Epithelial cell of proximal tubule (primary cell): ENCODE measurements around the gene ANXA5. TPM values are rescaled to one million over a fixed set of nuclear protein-coding genes. Genes with fewer than 3 reads are reported as not detected.
"Not testable (repeated sequence)": the region's sequence is repeated elsewhere in the genome, so short reads cannot be mapped to it uniquely, and the experiment has no call there.

Experiments
- DNase-seq: peaks from one replicate; pipeline ENCODE4 v3.0.0-alpha.2; 2011; ENCODE audit warnings: low read depth
- H3K4me3 ChIP-seq: 2 replicates; pipeline ENCODE4 v1.5.1; 2011; ENCODE audit warnings: low read depth, mild to moderate bottlenecking, low read length
- CTCF ChIP-seq: conservative IDR thresholded peaks from 2 replicates; pipeline ENCODE4 v1.5.1; 2012; ENCODE audit warnings: low read depth, mild to moderate bottlenecking, low read length
- total RNA-seq: library from RNA; depleted of rRNA; stranded (reverse); fragments of >200 nt; gene quantifications from 2 replicates; pipeline ENCODE4 v1.2.3, GENCODE V29; 2015

Gene ANXA5
- total RNA-seq, 1 donor from 2014 or later = 308 TPM

DNA sequence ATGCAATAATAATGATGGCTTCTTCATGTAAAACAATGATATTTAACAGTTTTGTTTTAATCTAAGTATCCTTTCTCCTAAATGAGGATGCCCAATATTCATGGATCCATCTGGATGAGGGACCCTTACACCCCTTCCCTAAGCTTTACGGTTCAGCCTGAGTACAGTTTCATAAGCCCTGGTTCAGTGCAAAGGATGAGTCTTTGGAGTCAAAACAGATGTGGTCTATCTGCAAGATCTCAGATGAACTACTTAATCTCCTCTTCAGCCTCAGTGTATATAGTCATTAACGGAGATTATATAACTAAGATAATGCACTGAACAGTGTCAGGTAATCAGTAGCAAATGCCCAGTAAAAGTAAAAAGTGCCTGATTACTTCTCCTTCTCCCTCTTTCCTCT lies 22.1 kb downstream of the ANXA5 start:
- no peak for TF ChIP-seq CTCF
- no peak for DNase-seq
- no peak overlapping the region for H3K4me3 ChIP-seq

GRCh38 chr4:121674191-121674590 lies 22.6 kb downstream of the ANXA5 start:
- no peak overlapping the region for H3K4me3 ChIP-seq
- no peak for DNase-seq
- TF ChIP-seq CTCF = no peak

- DNase-seq = no peak
- no peak for TF ChIP-seq CTCF
- no peak overlapping the region for H3K4me3 ChIP-seq
Measured at GRCh38 chr4:121669163-121669550, 27.6 kb downstream of the ANXA5 start.

DNA sequence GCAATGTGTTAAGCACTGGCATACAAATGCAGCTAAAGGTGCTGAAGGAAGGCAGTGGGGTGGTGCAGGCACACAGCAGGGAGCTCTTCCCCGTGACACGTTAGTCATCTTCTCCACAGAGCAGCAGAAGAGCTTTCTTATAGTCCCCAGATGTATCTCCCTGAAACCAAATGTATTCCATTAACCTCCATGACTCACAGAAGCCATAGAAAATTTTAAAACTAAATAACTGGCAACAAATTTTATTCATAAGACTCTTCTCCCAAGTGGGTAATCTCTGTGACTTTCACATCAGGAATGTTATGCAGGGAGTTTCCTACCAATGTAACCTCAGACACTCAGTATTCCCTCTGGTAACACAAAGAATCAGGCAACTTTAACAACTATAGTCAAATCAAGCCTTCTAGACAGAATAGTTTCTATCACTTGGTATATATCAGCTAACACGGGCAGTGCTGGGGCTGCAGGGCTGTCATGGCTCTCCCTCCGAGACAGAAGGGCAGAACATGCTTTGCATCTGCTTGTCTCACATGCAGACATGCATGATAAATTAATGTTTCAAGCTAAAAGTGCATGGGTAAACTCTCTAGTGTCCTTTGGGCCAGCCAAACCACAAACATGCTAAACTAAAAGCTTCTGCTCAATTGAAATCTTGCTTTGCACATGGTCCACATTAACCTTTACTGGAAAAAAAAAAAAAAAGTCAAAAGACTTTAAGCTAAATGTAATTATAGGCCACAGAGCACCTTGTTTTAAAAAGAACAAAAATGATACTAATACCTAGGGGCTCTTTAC lies 28.2 kb downstream of the ANXA5 start:
- TF ChIP-seq CTCF = no peak
- DNase-seq = no peak
- no peak overlapping the region for H3K4me3 ChIP-seq

- no peak for TF ChIP-seq CTCF
- H3K4me3 ChIP-seq = no peak overlapping the region
- DNase-seq = no peak
Measured at GRCh38 chr4:121666091-121666679, 30.6 kb downstream of the ANXA5 start.

GRCh38 chr4:121665371-121665770 lies 31.4 kb downstream of the ANXA5 start:
- H3K4me3 ChIP-seq = no peak overlapping the region
- no peak for TF ChIP-seq CTCF
- DNase-seq = no peak

DNA sequence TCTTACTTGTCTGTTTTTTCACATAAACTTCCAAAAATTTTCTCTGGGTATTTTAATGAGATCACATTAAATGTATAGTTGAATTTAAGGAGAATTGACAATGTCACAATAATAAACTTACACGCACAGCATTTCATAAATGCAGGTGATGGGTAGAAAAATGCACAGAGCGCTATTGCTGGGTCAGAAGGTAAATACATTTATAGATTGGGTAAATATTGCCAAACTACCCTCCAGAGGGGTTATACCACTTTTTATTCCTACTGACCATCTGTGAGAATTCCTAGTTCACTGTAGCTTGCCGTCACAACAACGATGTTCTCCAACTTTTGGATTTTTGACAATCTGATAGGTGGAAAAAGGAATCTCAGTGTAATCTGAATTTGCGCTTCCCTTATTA lies 34.6 kb downstream of the ANXA5 start:
- no peak for TF ChIP-seq CTCF
- no peak overlapping the region for H3K4me3 ChIP-seq
- no peak for DNase-seq

DNA sequence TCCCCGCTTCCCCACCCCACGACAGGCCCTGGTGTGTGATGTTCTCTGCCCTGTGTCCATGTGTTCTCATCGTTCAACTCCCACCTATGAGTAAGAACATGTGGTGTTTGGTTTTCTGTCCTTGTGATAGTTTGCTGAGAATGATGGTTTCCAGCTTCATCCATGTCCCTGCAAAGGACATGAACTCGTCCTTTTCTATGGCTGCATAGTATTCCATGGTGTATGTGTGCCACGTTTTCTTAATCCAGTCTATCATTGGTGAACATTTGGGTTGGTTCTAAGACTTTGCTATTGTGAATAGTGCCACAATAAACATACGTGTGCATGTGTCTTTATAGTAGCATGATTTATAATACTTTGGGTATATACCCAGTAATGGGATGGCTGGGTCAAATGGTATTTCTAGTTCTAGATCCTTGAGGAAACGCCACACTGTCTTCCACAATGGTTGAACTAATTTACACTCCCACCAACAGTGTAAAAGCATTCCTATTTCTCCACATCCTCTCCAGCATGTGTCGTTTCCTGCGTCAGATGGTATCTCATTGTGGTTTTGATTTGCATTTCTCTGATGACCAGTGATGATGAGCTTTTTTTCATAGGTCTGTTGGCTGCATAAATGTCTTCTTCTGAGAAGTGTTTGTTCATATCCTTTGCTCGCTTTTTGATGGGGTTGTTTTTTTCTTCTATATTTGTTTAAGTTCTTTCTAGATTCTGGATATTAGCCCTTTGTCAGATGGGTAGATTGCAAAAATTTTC lies 36.4 kb downstream of the ANXA5 start:
- not testable (repeated sequence) for H3K4me3 ChIP-seq, DNase-seq
